Testis (tissue), 3 donors: ENCODE measurements around the gene CADPS. TPM values are rescaled to one million over a fixed set of nuclear protein-coding genes. Genes with fewer than 3 reads are reported as not detected.

Experiments used
- DNase-seq: peaks from one replicate; pipeline ENCODE4 v3.0.0-alpha.2; 2019
- H3K27ac ChIP-seq, 2 donors: fragments of 200-600 bp; sonication (generic); one replicate each; pipeline ENCODE4 v1.5.1; 2019
- H3K27me3 ChIP-seq: fragments of 200-600 bp; sonication (generic); one replicate; pipeline ENCODE4 v1.5.1; 2019
- H3K36me3 ChIP-seq: fragments of 200-600 bp; sonication (generic); one replicate; pipeline ENCODE4 v1.5.1; 2017; ENCODE audit warnings: low read depth; ENCODE audit errors: missing control alignments
- H3K4me1 ChIP-seq: fragments of 200-600 bp; sonication (generic); one replicate; pipeline ENCODE4 v1.5.1; 2019
- H3K4me3 ChIP-seq, 2 donors: fragments of 200-600 bp; sonication (generic); one replicate each; pipeline ENCODE4 v1.5.1; 2017 to 2019
- H3K9me3 ChIP-seq: fragments of 200-600 bp; sonication (generic); one replicate; pipeline ENCODE4 v1.5.1; 2017
- CTCF ChIP-seq, 3 experiments: fragments of 450-650 bp in 2 of 3; fragments of 200-600 bp in 1 of 3; sonication (generic) in 1 of 3; IDR thresholded peaks; one replicate each; pipeline ENCODE4 v1.5.1; 2016 to 2019; ENCODE audit warnings: antibody characterized with exemption in 3 of 3, mild to moderate bottlenecking in 2 of 3, moderate library complexity in 1 of 3
- POLR2A ChIP-seq: fragments of 450-650 bp; IDR thresholded peaks from one replicate; pipeline ENCODE4 v1.6.1; 2017; ENCODE audit warnings: antibody characterized with exemption, mild to moderate bottlenecking, moderate library complexity
- WGBS, 2 donors: methylation state at CpG; one replicate each; pipeline ENCODE4 v1.1.5; 2018; 5-methylcytosine and 5-hydroxymethylcytosine counted together
- intact Hi-C: fragments of 100-400 bp; cut with DNase I; formaldehyde crosslinking; loops from one replicate; pipeline ENCODE4 v1.15.1; 2023; ENCODE audit warnings: low total_unique reads
- polyA plus RNA-seq: library from polyadenylated mRNA; stranded (reverse); fragments of 350-450 nt; fragmentation: Illumina TruSeq; extraction: RNeasy Lipid Tissue Mini Kit (QIAGEN cat#74804); gene quantifications from one replicate; pipeline ENCODE4 v1.2.3, GENCODE V29; 2014; ENCODE audit warnings: low read depth, low replicate concordance; ENCODE audit not compliant: insufficient read depth
- total RNA-seq, 2 donors: library from RNA; depleted of rRNA; stranded (reverse); fragments of >200 nt; gene quantifications; one replicate each; pipeline ENCODE4 v1.2.3, GENCODE V29; 2016

Gene CADPS
- total and polyA plus RNA-seq, 3 donors from 2014 or later, result 8.6 to 56.4 (median 21.6) TPM

- TF ChIP-seq POLR2A (no peak), CTCF (IDR thresholded peaks at IDR 0.05) (no peak)
- WGBS, 2 donors, result 71 to 83% methylated on average over 4 of the region's 4 CpGs
- no peaks in the 10 kb centered on the region for H3K9me3 ChIP-seq
Observed at GRCh38 chr3:62597491-62597890, 277.7 kb downstream of the CADPS start.

GRCh38 chr3:62592408-62592807, 282.8 kb downstream of the CADPS start:
- H3K4me1 ChIP-seq, result no peaks in the 10 kb centered on the region
- intact Hi-C loops, result no loop called here

More at GRCh38 chr3:62597491-62597890, 277.7 kb downstream of the CADPS start:
- H3K4me3 ChIP-seq, result no peak overlapping the region
- DNase-seq, result no peak
- H3K27me3 ChIP-seq, result no peaks in the 10 kb centered on the region
- intact Hi-C loops, result no loop called here
- H3K4me1 ChIP-seq, result no peaks in the 10 kb centered on the region
- H3K27ac ChIP-seq, result no peak overlapping the region
- H3K36me3 ChIP-seq, result no peaks in the 10 kb centered on the region

GRCh38 chr3:62589078-62589477, 286.1 kb downstream of the CADPS start:
- no peak for DNase-seq
- Histone ChIP-seq H3K4me1 (no peaks in the 10 kb centered on the region), H3K27ac (no peak overlapping the region), H3K4me3 (no peak overlapping the region), H3K27me3 (no peaks in the 10 kb centered on the region), H3K36me3 (no peaks in the 10 kb centered on the region), H3K9me3 (no peaks in the 10 kb centered on the region)
- WGBS, 2 donors, result 84 to 91% methylated on average over 4 of the region's 4 CpGs
- intact Hi-C loops, result no loop called here
- no peak for TF ChIP-seq POLR2A

More at GRCh38 chr3:62592408-62592807, 282.8 kb downstream of the CADPS start:
- H3K36me3 ChIP-seq, result no peaks in the 10 kb centered on the region
- H3K27ac ChIP-seq, result no peak overlapping the region
- no peak overlapping the region for H3K4me3 ChIP-seq
- TF ChIP-seq CTCF (IDR thresholded peaks at IDR 0.05) (no peak), POLR2A (no peak)
- no peak for DNase-seq
- 56 to 90% methylated on average over 2 to 3 of the region's 3 CpGs for WGBS, 2 donors
- no peaks in the 10 kb centered on the region for H3K9me3 ChIP-seq
- H3K27me3 ChIP-seq, result no peaks in the 10 kb centered on the region

DNA sequence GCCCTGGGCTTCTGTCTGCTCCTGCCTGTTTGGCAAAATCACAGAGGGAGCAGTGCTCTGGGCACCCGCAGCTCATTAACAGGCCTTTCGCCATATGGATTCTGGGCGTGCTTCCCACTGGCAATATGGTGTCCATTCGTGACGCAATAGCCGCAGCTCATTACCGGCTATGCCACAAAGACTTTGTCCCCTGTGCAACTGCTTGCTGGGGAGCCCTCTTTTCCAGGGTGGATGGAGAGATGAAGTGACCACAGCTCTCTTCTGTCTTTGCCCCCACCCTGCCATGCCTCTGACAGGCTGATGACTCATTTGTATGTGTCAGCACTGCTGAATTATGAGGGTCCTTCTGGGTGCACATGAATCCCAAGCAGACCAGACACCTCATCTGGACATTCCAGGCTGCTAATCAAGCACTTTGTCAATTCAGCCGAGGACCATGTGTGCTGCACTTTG, 287.6 kb downstream of the CADPS start:
- no peak for DNase-seq
- no peaks in the 10 kb centered on the region for H3K36me3 ChIP-seq
- H3K9me3 ChIP-seq, result no peaks in the 10 kb centered on the region
- H3K27ac ChIP-seq, result no peak overlapping the region
- no peaks in the 10 kb centered on the region for H3K4me1 ChIP-seq
- 89 to 93% methylated on average over 5 to 8 of the region's 8 CpGs for WGBS, 2 donors
- no peak overlapping the region for H3K4me3 ChIP-seq
- TF ChIP-seq POLR2A (no peak), CTCF (IDR thresholded peaks at IDR 0.05) (no peak)
- intact Hi-C loops, result no loop called here
- no peaks in the 10 kb centered on the region for H3K27me3 ChIP-seq

DNA sequence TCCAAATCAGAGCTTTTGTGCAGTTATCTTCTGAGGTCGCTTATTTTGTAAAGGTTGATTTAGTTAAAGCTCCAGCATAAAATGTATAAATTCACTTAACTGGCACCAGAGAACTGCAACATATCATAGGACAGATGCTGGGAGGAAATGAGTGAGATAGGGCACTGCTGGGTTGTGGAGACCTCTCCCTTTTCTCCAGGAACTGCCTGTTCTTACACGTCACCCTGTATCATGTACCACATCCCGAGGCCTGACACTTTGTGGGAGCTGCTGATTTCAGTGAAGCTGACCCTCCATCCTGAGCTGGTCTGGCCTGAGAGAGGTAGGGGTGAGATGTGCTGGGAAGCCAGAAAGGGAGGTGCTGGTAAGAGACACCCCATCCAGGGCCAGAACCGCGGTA, 288.0 kb downstream of the CADPS start:
- H3K4me3 ChIP-seq, result no peak overlapping the region
- no peaks in the 10 kb centered on the region for H3K4me1 ChIP-seq
- no peaks in the 10 kb centered on the region for H3K9me3 ChIP-seq
- no peak overlapping the region for H3K27ac ChIP-seq
- no peak for DNase-seq
- H3K36me3 ChIP-seq, result no peaks in the 10 kb centered on the region
- intact Hi-C loops, result no loop called here
- WGBS, 2 donors, result 82 to 90% methylated on average over 5 of the region's 5 CpGs
- no peak for TF ChIP-seq POLR2A
- TF ChIP-seq CTCF (IDR thresholded peaks at IDR 0.05), result no peak
- no peaks in the 10 kb centered on the region for H3K27me3 ChIP-seq
